ENCODE data around the gene GABRA4. TPM values are rescaled to one million over a fixed set of nuclear protein-coding genes. Genes with fewer than 3 reads are reported as not detected.

GABRA4 gene
- total RNA-seq, 4 donors from 2014 or later, result 0.16 TPM; not detected in 3

DNA sequence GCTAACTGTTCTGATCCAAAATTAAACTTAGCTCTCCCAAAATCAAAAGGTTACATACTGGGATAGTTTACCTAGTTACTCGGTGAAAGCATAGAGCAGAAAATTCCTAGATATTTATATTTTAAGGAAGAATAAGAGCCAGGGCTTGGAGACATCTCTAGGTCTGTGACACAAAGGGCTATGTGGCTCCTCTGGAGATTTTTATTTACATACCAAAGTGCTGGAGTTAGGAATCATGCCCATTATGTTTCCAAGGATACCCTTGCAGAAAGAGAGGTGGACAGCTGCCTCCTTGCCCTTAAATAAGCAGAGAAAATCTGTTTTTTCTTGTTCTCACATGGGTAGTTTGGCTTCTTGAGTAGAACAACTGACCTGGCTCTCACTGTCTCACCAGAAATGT lies 93.3 kb downstream of the GABRA4 start:
- H3K9me3 ChIP-seq, result no peaks in the 10 kb centered on the region
- 57 to 66% methylated on average over 1 of the region's 1 CpG for WGBS, 2 donors (ENCODE audit: low coverage in 1 of 2)
- no peaks in the 10 kb centered on the region for H3K27me3 ChIP-seq
- DNase-seq, result no peak
- no peaks in the 10 kb centered on the region for H3K4me1 ChIP-seq
- TF ChIP-seq POLR2AphosphoS5 (IDR thresholded peaks at IDR 0.05), result no peak
- no peak for TF ChIP-seq POLR2A (IDR thresholded peaks at IDR 0.05)
- TF ChIP-seq, protein P1, sequence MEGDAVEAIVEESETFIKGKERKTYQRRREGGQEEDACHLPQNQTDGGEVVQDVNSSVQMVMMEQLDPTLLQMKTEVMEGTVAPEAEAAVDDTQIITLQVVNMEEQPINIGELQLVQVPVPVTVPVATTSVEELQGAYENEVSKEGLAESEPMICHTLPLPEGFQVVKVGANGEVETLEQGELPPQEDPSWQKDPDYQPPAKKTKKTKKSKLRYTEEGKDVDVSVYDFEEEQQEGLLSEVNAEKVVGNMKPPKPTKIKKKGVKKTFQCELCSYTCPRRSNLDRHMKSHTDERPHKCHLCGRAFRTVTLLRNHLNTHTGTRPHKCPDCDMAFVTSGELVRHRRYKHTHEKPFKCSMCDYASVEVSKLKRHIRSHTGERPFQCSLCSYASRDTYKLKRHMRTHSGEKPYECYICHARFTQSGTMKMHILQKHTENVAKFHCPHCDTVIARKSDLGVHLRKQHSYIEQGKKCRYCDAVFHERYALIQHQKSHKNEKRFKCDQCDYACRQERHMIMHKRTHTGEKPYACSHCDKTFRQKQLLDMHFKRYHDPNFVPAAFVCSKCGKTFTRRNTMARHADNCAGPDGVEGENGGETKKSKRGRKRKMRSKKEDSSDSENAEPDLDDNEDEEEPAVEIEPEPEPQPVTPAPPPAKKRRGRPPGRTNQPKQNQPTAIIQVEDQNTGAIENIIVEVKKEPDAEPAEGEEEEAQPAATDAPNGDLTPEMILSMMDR (IDR thresholded peaks at IDR 0.05), result no peak
- TF ChIP-seq EP300 (IDR thresholded peaks at IDR 0.05; ENCODE audit: low read depth), result no peak
- H3K27ac ChIP-seq, result no peak overlapping the region
- no peaks in the 10 kb centered on the region for H3K36me3 ChIP-seq
- in situ Hi-C loops (cut with MboI; ENCODE audit: low pct_ligation_motif_present in 1 of 4, low pct_unique_long_range_greater_than_20kb in 1 of 4, low sequenced_read_pairs in 3 of 4), result no loop called here
- no peak overlapping the region for H3K4me3 ChIP-seq
- intact Hi-C loops (cut with DNase I; ENCODE audit: low total_unique reads), result no loop called here

DNA sequence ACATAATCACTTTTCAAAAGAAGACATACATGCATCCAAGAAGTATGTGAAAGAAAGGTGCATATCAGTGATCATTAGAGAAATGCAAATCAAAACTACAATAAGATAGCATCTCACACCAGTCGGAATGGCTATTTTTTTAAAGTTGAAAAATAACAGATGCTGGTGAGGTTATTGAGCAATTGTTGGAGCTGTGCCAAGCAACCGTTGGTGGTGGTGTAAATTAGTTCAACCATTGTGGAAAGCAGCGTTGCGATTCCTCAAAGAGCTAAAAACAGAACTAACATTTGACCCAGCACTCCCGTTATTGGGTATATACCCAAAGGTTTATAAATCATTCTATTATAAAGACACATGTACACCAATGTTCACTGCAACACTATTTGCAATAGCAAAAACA lies 98.6 kb downstream of the GABRA4 start:
- intact Hi-C loops (cut with DNase I; ENCODE audit: low total_unique reads), result no loop called here
- Histone ChIP-seq H3K4me1 (no peaks in the 10 kb centered on the region), H3K27ac (no peak overlapping the region), H3K36me3 (no peaks in the 10 kb centered on the region), H3K4me3 (no peak overlapping the region), H3K27me3 (no peaks in the 10 kb centered on the region), H3K9me3 (no peaks in the 10 kb centered on the region)
- no peak for DNase-seq
- in situ Hi-C loops (cut with MboI; ENCODE audit: low pct_ligation_motif_present in 1 of 4, low pct_unique_long_range_greater_than_20kb in 1 of 4, low sequenced_read_pairs in 3 of 4), result no loop called here
- WGBS, 2 donors (ENCODE audit: low coverage in 1 of 2), result 26 to 40% methylated on average over 4 to 5 of the region's 5 CpGs
- TF ChIP-seq POLR2A (IDR thresholded peaks at IDR 0.05), result no peak
- TF ChIP-seq, protein P1 (IDR thresholded peaks at IDR 0.05), result no peak
- TF ChIP-seq EP300 (IDR thresholded peaks at IDR 0.05; ENCODE audit: low read depth), result no peak
- TF ChIP-seq POLR2AphosphoS5 (IDR thresholded peaks at IDR 0.05), result no peak

DNA sequence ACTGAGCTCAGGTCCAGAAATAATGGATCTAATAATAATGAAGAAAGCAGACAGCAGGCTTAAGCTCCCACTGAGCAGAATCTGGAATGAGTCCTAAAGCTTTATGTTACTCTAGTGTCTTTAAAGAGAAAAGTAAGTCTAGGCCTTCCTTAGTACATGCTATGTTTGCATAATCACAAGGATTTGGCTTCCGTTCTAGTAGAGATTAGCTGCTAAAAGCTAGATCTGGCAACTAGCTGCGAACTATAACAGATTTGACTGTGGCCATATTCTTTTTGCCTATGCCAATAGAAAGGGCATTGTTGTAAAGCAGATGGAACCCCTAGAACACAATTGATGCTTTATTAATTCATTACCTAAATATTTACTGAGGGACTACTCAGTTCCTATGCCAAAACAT lies 103.3 kb downstream of the GABRA4 start:
- H3K4me1 ChIP-seq, result no peaks in the 10 kb centered on the region
- intact Hi-C loops (cut with DNase I; ENCODE audit: low total_unique reads), result no loop called here
- 56 to 65% methylated on average over 2 of the region's 2 CpGs for WGBS, 2 donors (ENCODE audit: low coverage in 1 of 2)
- H3K27me3 ChIP-seq, result no peaks in the 10 kb centered on the region
- H3K27ac ChIP-seq, result no peak overlapping the region
- H3K4me3 ChIP-seq, result no peak overlapping the region
- H3K9me3 ChIP-seq, result no peaks in the 10 kb centered on the region
- in situ Hi-C loops (cut with MboI; ENCODE audit: low pct_ligation_motif_present in 1 of 4, low pct_unique_long_range_greater_than_20kb in 1 of 4, low sequenced_read_pairs in 3 of 4), result no loop called here
- no peaks in the 10 kb centered on the region for H3K36me3 ChIP-seq
- TF ChIP-seq POLR2A (IDR thresholded peaks at IDR 0.05), result no peak
- TF ChIP-seq EP300 (IDR thresholded peaks at IDR 0.05; ENCODE audit: low read depth), result no peak
- no peak for TF ChIP-seq POLR2AphosphoS5 (IDR thresholded peaks at IDR 0.05)
- TF ChIP-seq, protein P1 (IDR thresholded peaks at IDR 0.05), result no peak
- DNase-seq, result no peak

DNA sequence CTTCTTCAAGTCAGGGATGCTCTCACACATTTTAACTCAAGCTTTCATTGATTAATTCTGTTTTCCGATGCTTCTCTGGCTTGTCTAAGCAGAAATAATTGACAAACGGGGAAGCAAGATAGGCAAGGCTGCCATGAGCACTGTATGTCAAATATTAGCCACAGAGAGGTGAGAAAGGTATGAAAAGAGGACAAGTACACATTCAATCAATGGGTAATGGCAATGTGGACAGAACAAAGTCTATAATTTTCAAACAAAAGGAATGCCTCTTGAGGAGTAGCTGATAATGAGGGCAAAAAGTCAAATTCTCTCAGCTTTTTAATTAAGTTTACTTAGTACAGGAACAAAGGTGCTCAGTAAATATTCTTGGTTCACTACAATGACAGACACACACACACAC lies 104.0 kb downstream of the GABRA4 start:
- H3K4me1 ChIP-seq, result no peaks in the 10 kb centered on the region
- no peak overlapping the region for H3K4me3 ChIP-seq
- no peak overlapping the region for H3K27ac ChIP-seq
- H3K27me3 ChIP-seq, result no peaks in the 10 kb centered on the region
- DNase-seq, result no peak
- intact Hi-C loops (cut with DNase I; ENCODE audit: low total_unique reads) (no loop called here), in situ Hi-C loops (cut with MboI; ENCODE audit: low pct_ligation_motif_present in 1 of 4, low pct_unique_long_range_greater_than_20kb in 1 of 4, low sequenced_read_pairs in 3 of 4) (no loop called here)
- H3K9me3 ChIP-seq, result no peaks in the 10 kb centered on the region
- TF ChIP-seq POLR2AphosphoS5 (IDR thresholded peaks at IDR 0.05), result no peak
- 69 to 73% methylated on average over 2 of the region's 2 CpGs for whole genome bisulfite sequencing, 2 donors (ENCODE audit: low coverage in 1 of 2)
- H3K36me3 ChIP-seq, result no peaks in the 10 kb centered on the region

DNA sequence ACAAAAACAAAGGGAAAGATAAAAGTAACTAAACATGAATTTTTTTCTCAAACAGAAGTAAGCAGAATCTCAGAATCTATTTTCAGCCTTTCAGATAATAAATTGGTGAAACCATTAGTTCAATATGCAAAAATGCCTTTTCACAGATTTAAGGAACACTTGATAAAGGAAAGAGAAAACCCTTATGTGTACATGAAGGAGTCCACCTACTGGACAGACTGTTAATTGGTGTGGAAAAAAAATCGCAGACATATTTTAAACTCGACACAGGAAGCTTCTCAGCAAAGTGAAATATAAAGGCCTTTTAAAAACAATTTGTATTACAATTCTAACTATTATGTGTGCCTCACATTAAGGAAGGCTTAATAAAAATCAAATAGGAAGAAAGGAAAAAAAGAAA lies 106.7 kb downstream of the GABRA4 start:
- H3K9me3 ChIP-seq, result no peaks in the 10 kb centered on the region
- no peaks in the 10 kb centered on the region for H3K4me1 ChIP-seq
- in situ Hi-C loops (cut with MboI; ENCODE audit: low pct_ligation_motif_present in 1 of 4, low pct_unique_long_range_greater_than_20kb in 1 of 4, low sequenced_read_pairs in 3 of 4) (no loop called here), intact Hi-C loops (cut with DNase I; ENCODE audit: low total_unique reads) (no loop called here)
- no peak overlapping the region for H3K27ac ChIP-seq
- H3K4me3 ChIP-seq, result no peak overlapping the region
- H3K27me3 ChIP-seq, result no peaks in the 10 kb centered on the region
- H3K36me3 ChIP-seq, result no peaks in the 10 kb centered on the region
- TF ChIP-seq, protein P1 (IDR thresholded peaks at IDR 0.05), result peak in 2 of 5 experiments; percentile 12 to 24
- TF ChIP-seq EP300 (IDR thresholded peaks at IDR 0.05; ENCODE audit: low read depth), result no peak
- WGBS, 2 donors (ENCODE audit: low coverage in 1 of 2), result 6 to 22% methylated on average over 2 of the region's 2 CpGs
- no peak for DNase-seq

Data from transverse colon (tissue), 4 donors.